CD4-positive, alpha-beta T cell (primary cell): Measurements from ENCODE around the gene DNAJC17. TPM values are rescaled to one million over a fixed set of nuclear protein-coding genes. Genes with fewer than 3 reads are reported as not detected.
A peak's percentile ranks its signal among the peaks of the same experiment; 100 is the strongest.

Experiments used
- ATAC-seq: fragments of 200-7000 bp; cut with Tn5 transposase; one replicate; pipeline ENCODE4 v1.10.0; 2022; ENCODE audit warnings: mild to moderate bottlenecking; ENCODE audit not compliant: poor library complexity
- CTCF ChIA-PET: fragments of 350-600 bp; sonication (Branson Sonifier 250); formaldehyde crosslinking; loops from one replicate; lab custom pipeline; 2021; ENCODE audit warnings: antibody characterized with exemption, inconsistent platforms; lab: Charles Lee
- POLR2A ChIA-PET: fragments of 350-600 bp; sonication (Branson Sonifier 250); formaldehyde crosslinking; loops from one replicate; lab custom pipeline; 2021; ENCODE audit warnings: antibody characterized with exemption, inconsistent platforms; lab: Charles Lee
- DNase-seq, 14 experiments: peaks; one replicate each; pipeline ENCODE4 v3.0.0-alpha.2; 2013 to 2020; ENCODE audit warnings: mixed read lengths in 2 of 14
- H3K27ac ChIP-seq, 2 donors: one replicate each; pipeline versions ENCODE4 v1.5.1 to v1.7.0; 2013; ENCODE audit warnings: low read length in 2 of 2, low read depth in 1 of 2, mild to moderate bottlenecking in 1 of 2
- H3K27me3 ChIP-seq, 2 experiments: 1 replicate in 1 of 2; 2 replicates in 1 of 2; pipeline versions ENCODE4 v1.6.1 to v1.7.0; 2013; ENCODE audit warnings: low read length in 2 of 2, control low read depth in 1 of 2, mild to moderate bottlenecking in 1 of 2, moderate library complexity in 1 of 2; ENCODE audit not compliant: insufficient read depth in 2 of 2, control insufficient read depth in 1 of 2
- H3K36me3 ChIP-seq: one replicate; pipeline ENCODE4 v1.6.1; 2013; ENCODE audit warnings: low read length, control low read depth; ENCODE audit not compliant: insufficient read depth
- H3K4me1 ChIP-seq: one replicate; pipeline ENCODE4 v1.6.1; 2013; ENCODE audit warnings: low read length, control low read depth; ENCODE audit not compliant: insufficient read depth
- H3K4me3 ChIP-seq: one replicate; pipeline ENCODE4 v1.5.1; 2013; ENCODE audit warnings: mild to moderate bottlenecking, low read length, moderate library complexity
- H3K9me3 ChIP-seq, 2 experiments: 1 replicate in 1 of 2; 2 replicates in 1 of 2; pipeline versions ENCODE4 v1.6.1 to v1.7.0; 2013; ENCODE audit warnings: low read length in 2 of 2, mild to moderate bottlenecking in 2 of 2, control low read depth in 1 of 2, moderate library complexity in 1 of 2; ENCODE audit not compliant: control insufficient read depth in 1 of 2, insufficient read depth in 1 of 2
- H3K27ac Mint-ChIP-seq: one replicate; pipeline ENCODE4 v1.8.0; 2020; ENCODE audit warnings: mixed read lengths
- H3K27me3 Mint-ChIP-seq: one replicate; pipeline ENCODE4 v1.8.0; 2021; ENCODE audit warnings: mixed read lengths
- H3K36me3 Mint-ChIP-seq: one replicate; pipeline ENCODE4 v1.8.0; 2021; ENCODE audit warnings: low read depth, mixed read lengths
- H3K4me1 Mint-ChIP-seq: one replicate; pipeline ENCODE4 v1.8.0; 2021; ENCODE audit warnings: low read depth, mixed read lengths
- H3K4me3 Mint-ChIP-seq: one replicate; pipeline ENCODE4 v1.8.0; 2020; ENCODE audit warnings: mild to moderate bottlenecking, mixed read lengths
- H3K9me3 Mint-ChIP-seq: one replicate; pipeline ENCODE4 v1.8.0; 2020; ENCODE audit warnings: mixed read lengths
- CTCF ChIP-seq: fragments of 200-600 bp; IDR thresholded peaks from one replicate; pipeline ENCODE4 v1.8.0; 2022; ENCODE audit warnings: antibody characterized with exemption, mild to moderate bottlenecking
- intact Hi-C, 2 experiments: fragments of 100-400 bp; cut with DNase I in 1 of 2; cut with micrococcal nuclease in 1 of 2; formaldehyde crosslinking; loops; one replicate each; pipeline versions ENCODE4 v1.15.1 to v1.9.0; 2023 to 2025; cut with DNase I, micrococcal nuclease
- total RNA-seq, 174 experiments: library from RNA in 2 of 174; stranded (reverse) in 2 of 174; gene quantifications; one replicate each; pipeline ENCODE4 v1.2.3 and lab custom pipeline; 2021 to 2026

DNAJC17 gene
- total RNA-seq, 2 experiments from 2014 or later = 14.4 to 17.9 TPM

GRCh38 chr15:40768521-40769273, 38.6 kb downstream of the DNAJC17 start:
- no peaks in the 10 kb centered on the region for H3K9me3 ChIP-seq
- H3K9me3 Mint-ChIP-seq = no peaks in the 10 kb centered on the region
- H3K4me3 Mint-ChIP-seq = no peak overlapping the region
- intact Hi-C loops = loop anchor here (5.0 to 10.0 kb wide), 3 partner anchors 76 to 346 kb away; partner anchors contain the start of genes INO80 (in 1 of the 2) and KNL1 (in 1 of the 2)
- CTCF ChIA-PET = interaction anchor here (1.3 to 4.4 kb wide), 2 partner anchors 13 to 14 kb away, joined by 3 to 19 read pairs; no protein-coding TSS in a partner anchor
- TF ChIP-seq CTCF = no peak
- H3K27ac ChIP-seq = peak overlapping the region in 1 of 2 donors; percentile 25
- peaks cover 34% of the 10 kb centered on the region for H3K36me3 Mint-ChIP-seq
- peak in 3 of 14 experiments; percentile 33 to 43 (median 37) for DNase-seq
- H3K27me3 ChIP-seq = no peaks in the 10 kb centered on the region
- no peaks in the 10 kb centered on the region for H3K27me3 Mint-ChIP-seq
- POLR2A ChIA-PET = interaction anchor here (1.0 to 1.9 kb wide), 4 partner anchors 14 to 74 kb away, joined by 4 to 5 read pairs (median 4); partner anchors contain the start of genes RAD51 and RMDN3
- peak overlapping the region; percentile 89 for H3K27ac Mint-ChIP-seq
- H3K4me3 ChIP-seq = no peak overlapping the region
- ATAC-seq = no peak
- peaks cover 36% of the 10 kb centered on the region for H3K4me1 Mint-ChIP-seq
- peaks cover 45% of the 10 kb centered on the region for H3K4me1 ChIP-seq
- H3K36me3 ChIP-seq = peaks cover 30% of the 10 kb centered on the region

GRCh38 chr15:40767838-40768500, 39.3 kb downstream of the DNAJC17 start:
- ChIA-PET CTCF (interaction anchor here (4.4 kb wide), 1 partner anchor 14 kb away, joined by 19 read pairs; no protein-coding TSS in a partner anchor), POLR2A (interaction anchor here (1.4 to 1.9 kb wide), 2 partner anchors 13 to 73 kb away, joined by 4 to 5 read pairs; partner anchors contain the start of genes RAD51 and RMDN3)
- Mint-ChIP-seq H3K9me3 (no peaks in the 10 kb centered on the region), H3K27me3 (no peaks in the 10 kb centered on the region), H3K27ac (peak overlapping the region; percentile 89), H3K4me1 (peaks cover 43% of the 10 kb centered on the region), H3K4me3 (no peak overlapping the region), H3K36me3 (peaks cover 27% of the 10 kb centered on the region)
- no peak overlapping the region for H3K27ac ChIP-seq
- H3K9me3 ChIP-seq = no peaks in the 10 kb centered on the region
- intact Hi-C loops = loop anchor here (5.0 to 10.0 kb wide), 3 partner anchors 76 to 347 kb away; partner anchors contain the start of genes INO80 (in 1 of the 2) and KNL1 (in 1 of the 2)
- ATAC-seq (no peak), DNase-seq (no peak)
- peaks cover 24% of the 10 kb centered on the region for H3K36me3 ChIP-seq
- peaks cover 52% of the 10 kb centered on the region for H3K4me1 ChIP-seq
- no peak overlapping the region for H3K4me3 ChIP-seq
- H3K27me3 ChIP-seq = no peaks in the 10 kb centered on the region
- no peak for TF ChIP-seq CTCF
